Neural crest cell (in vitro differentiated cells): ENCODE data around the gene CDH8. TPM values are rescaled to one million over a fixed set of nuclear protein-coding genes. Genes with fewer than 3 reads are reported as not detected.

Source experiments
- DNase-seq: peaks from one replicate; pipeline ENCODE4 v3.0.0; 2021; ENCODE audit warnings: low read depth, mixed read lengths, low spot score
- H3K27ac Mint-ChIP-seq: one replicate; pipeline ENCODE4 v1.8.0; 2021; ENCODE audit warnings: mild to moderate bottlenecking, mixed read lengths; ENCODE audit not compliant: unreplicated experiment
- H3K27me3 Mint-ChIP-seq: 2 replicates; pipeline ENCODE4 v1.8.0; 2021; ENCODE audit warnings: low read depth, mild to moderate bottlenecking, mixed read lengths
- H3K36me3 Mint-ChIP-seq: 2 replicates; pipeline ENCODE4 v1.8.0; 2021; ENCODE audit warnings: low read depth, mild to moderate bottlenecking, mixed read lengths
- H3K4me1 Mint-ChIP-seq: 2 replicates; pipeline ENCODE4 v1.8.0; 2021; ENCODE audit warnings: mixed read lengths
- H3K4me3 Mint-ChIP-seq: one replicate; pipeline ENCODE4 v1.8.0; 2021; ENCODE audit warnings: mild to moderate bottlenecking, mixed read lengths
- H3K9me3 Mint-ChIP-seq: 2 replicates; pipeline ENCODE4 v1.8.0; 2021; ENCODE audit warnings: mixed read lengths
- total RNA-seq: library from RNA; stranded (reverse); gene quantifications from 2 replicates; pipeline ENCODE4 v1.2.1, GENCODE V29; 2021
- TF ChIP-seq, protein P1 (sequence below): fragments of 200-600 bp; sonication (generic); conservative IDR thresholded peaks from 2 replicates; pipeline ENCODE4 v1.5.0; 2021; ENCODE audit warnings: antibody characterized with exemption, mild to moderate bottlenecking

The CDH8 gene
- total RNA-seq, 1 donor from 2014 or later = 7.1 TPM

DNA sequence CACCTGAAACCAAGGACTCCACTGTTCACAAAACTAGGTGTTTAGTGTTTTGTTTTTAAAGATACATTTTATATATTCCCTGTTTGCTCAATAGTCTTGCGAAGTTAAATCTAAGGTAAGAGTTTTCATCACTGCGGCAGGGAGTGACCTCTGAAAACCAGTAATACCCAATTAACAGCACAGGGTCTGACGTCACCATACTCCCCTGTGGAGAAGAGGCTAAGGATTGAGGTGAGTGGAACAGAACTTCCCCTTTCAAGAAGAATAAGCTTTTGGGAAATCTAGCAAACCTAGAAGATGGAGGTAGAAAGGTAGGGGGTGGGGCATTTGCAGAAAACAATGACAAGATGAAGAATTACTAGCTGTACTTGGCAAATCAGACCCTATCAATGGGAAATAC, 120.7 kb downstream of the CDH8 start:
- Mint-ChIP-seq H3K4me1 (peaks cover 6% of the 10 kb centered on the region), H3K27ac (no peak overlapping the region), H3K9me3 (peaks cover 2% of the 10 kb centered on the region), H3K36me3 (peaks cover 3% of the 10 kb centered on the region), H3K4me3 (no peak overlapping the region), H3K27me3 (no peaks in the 10 kb centered on the region)
- TF ChIP-seq, protein P1, sequence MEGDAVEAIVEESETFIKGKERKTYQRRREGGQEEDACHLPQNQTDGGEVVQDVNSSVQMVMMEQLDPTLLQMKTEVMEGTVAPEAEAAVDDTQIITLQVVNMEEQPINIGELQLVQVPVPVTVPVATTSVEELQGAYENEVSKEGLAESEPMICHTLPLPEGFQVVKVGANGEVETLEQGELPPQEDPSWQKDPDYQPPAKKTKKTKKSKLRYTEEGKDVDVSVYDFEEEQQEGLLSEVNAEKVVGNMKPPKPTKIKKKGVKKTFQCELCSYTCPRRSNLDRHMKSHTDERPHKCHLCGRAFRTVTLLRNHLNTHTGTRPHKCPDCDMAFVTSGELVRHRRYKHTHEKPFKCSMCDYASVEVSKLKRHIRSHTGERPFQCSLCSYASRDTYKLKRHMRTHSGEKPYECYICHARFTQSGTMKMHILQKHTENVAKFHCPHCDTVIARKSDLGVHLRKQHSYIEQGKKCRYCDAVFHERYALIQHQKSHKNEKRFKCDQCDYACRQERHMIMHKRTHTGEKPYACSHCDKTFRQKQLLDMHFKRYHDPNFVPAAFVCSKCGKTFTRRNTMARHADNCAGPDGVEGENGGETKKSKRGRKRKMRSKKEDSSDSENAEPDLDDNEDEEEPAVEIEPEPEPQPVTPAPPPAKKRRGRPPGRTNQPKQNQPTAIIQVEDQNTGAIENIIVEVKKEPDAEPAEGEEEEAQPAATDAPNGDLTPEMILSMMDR = no peak
- no peak for DNase-seq

DNA sequence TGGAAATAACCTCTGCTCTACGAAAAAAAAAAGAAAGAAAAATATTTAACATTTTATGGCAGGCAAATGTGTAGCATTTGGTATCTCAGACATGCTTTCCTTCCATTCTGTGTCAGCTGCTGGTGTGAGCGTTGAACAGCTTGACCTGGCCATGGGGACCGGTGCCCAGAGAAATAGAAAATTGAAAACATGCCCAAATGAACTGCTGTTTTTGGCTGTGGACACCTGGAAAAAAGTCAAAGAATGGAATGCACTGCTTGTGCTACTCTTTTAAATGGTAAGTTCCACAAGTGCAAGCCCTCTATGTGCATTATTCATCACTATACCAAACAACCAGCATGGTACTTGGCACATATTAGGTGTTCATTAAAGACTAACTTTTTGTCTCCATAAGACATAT, 127.2 kb downstream of the CDH8 start:
- no peak for DNase-seq
- no peaks in the 10 kb centered on the region for H3K27me3 Mint-ChIP-seq
- H3K4me3 Mint-ChIP-seq = no peak overlapping the region
- peaks cover 7% of the 10 kb centered on the region for H3K4me1 Mint-ChIP-seq
- peaks cover 3% of the 10 kb centered on the region for H3K36me3 Mint-ChIP-seq
- TF ChIP-seq, protein P1 = no peak
- no peak overlapping the region for H3K27ac Mint-ChIP-seq
- peaks cover 4% of the 10 kb centered on the region for H3K9me3 Mint-ChIP-seq

DNA sequence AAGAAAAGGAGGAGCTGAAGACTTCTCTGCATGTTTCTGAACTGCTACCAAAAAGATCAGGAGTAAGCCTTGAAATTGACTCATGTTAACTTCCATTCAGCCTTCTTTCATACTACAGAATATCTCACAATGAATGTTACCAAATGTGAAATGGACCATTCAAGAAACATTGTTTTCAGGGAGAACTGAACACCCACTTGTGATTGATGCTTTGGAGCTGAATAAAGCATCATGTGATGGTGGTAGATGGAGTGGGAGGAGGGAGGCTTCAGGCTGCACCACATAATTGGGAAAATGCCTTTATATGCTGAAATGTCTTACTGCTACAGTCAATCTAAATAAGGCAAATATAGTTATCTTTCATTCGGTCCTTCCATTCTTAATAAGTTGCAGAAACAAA, 127.8 kb downstream of the CDH8 start:
- Mint-ChIP-seq H3K36me3 (peaks cover 3% of the 10 kb centered on the region), H3K4me3 (no peak overlapping the region), H3K27me3 (no peaks in the 10 kb centered on the region), H3K4me1 (peaks cover 7% of the 10 kb centered on the region), H3K27ac (no peak overlapping the region), H3K9me3 (peaks cover 7% of the 10 kb centered on the region)
- TF ChIP-seq, protein P1 = no peak
- DNase-seq = no peak

DNA sequence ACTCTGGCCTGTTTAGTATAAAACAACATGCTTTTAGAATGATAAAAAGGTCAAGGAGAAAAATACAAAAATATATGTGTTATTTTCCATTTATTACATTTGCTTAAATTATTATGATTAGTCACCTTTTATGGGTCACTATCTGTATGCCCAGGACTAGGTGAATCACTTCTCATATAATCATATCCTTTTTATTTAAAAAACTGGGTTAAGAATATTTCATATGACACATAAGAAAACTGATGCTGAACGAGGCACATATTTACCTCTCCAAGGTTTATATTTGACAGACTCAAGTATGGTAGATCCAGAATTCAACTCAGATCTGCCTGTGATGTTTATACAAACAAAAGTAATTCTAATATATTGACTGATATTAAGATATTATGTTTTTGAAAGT, 134.5 kb downstream of the CDH8 start:
- H3K4me3 Mint-ChIP-seq = no peak overlapping the region
- H3K36me3 Mint-ChIP-seq = peaks cover 11% of the 10 kb centered on the region
- H3K4me1 Mint-ChIP-seq = no peaks in the 10 kb centered on the region
- no peaks in the 10 kb centered on the region for H3K27me3 Mint-ChIP-seq
- TF ChIP-seq, protein P1 = no peak
- H3K9me3 Mint-ChIP-seq = peaks cover 7% of the 10 kb centered on the region
- no peak overlapping the region for H3K27ac Mint-ChIP-seq
- no peak for DNase-seq

DNA sequence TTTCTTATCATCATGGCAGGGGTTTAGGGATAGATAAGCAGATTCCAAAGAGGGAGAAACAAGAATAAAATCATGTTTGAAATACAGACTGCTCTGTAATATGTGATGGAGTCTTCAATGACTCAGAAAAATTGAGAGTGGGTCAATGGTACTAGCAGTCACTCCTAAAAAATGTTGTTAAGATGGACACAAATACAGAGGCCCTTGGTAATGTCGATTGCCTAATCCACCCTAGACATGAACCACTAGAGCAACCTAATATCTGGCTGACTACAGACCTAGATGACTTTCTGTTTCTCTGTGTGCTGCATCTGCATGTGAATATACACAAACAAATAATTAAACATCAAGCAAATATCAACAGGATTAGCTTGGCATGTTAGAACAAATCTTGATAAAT, 135.8 kb downstream of the CDH8 start:
- H3K9me3 Mint-ChIP-seq = peaks cover 7% of the 10 kb centered on the region
- TF ChIP-seq, protein P1 = no peak
- DNase-seq = no peak
- no peak overlapping the region for H3K4me3 Mint-ChIP-seq
- no peaks in the 10 kb centered on the region for H3K27me3 Mint-ChIP-seq
- H3K27ac Mint-ChIP-seq = no peak overlapping the region
- H3K36me3 Mint-ChIP-seq = peaks cover 11% of the 10 kb centered on the region
- no peaks in the 10 kb centered on the region for H3K4me1 Mint-ChIP-seq

DNA sequence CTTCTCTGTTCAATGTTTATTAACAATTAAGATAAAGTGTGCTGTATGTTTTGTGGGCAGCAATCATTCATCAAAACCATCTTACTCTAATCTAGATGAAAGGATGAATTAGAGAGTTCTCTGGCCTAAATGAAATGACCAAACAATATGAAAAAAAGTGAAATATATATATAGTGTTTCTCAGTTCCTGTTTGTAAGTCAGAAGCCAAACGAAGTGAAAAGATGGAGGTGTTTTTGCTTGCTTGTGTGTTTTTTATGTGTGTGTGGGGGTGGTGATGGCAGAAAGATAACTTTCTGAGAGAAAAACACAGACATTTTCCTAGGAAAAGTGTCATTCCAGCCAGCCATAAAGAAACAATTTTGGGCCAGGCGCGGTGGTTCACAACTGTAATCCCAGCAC, 138.6 kb downstream of the CDH8 start:
- TF ChIP-seq, protein P1 = no peak
- no peak for DNase-seq
- Mint-ChIP-seq H3K27ac (no peak overlapping the region), H3K9me3 (no peaks in the 10 kb centered on the region), H3K27me3 (no peaks in the 10 kb centered on the region), H3K4me3 (no peak overlapping the region), H3K4me1 (no peaks in the 10 kb centered on the region), H3K36me3 (peaks cover 7% of the 10 kb centered on the region)
